ENCODE results near the gene BDH1. TPM values are rescaled to one million over a fixed set of nuclear protein-coding genes. Genes with fewer than 3 reads are reported as not detected.

The BDH1 gene
- total and polyA plus RNA-seq, 2 of the 13 experiments (the other 11 are each of a cell fraction or from before 2014, with no cell fraction given): 21.2 to 71.9 TPM

- TF ChIP-seq PAF1 (CRISPR knock-in tag; IDR thresholded peaks at IDR 0.05) (no peak), ZNF350 (CRISPR knock-in tag; IDR thresholded peaks at IDR 0.05; ENCODE audit: borderline replicate concordance, low read depth) (no peak), SALL1 (CRISPR knock-in tag; IDR thresholded peaks at IDR 0.05) (peak; percentile 78), MLLT10 (CRISPR knock-in tag; IDR thresholded peaks at IDR 0.05) (no peak), FOXM1 (CRISPR knock-in tag; IDR thresholded peaks at IDR 0.05) (no peak), ZIK1 (CRISPR knock-in tag; IDR thresholded peaks at IDR 0.05; ENCODE audit: borderline replicate concordance, low read depth) (no peak), TCF12 (IDR thresholded peaks at IDR 0.05) (no peak), TCF12 (CRISPR knock-in tag; IDR thresholded peaks at IDR 0.05) (no peak), ZNF672 (CRISPR knock-in tag; IDR thresholded peaks at IDR 0.05) (no peak), NR2C2 (CRISPR knock-in tag; IDR thresholded peaks at IDR 0.05; ENCODE audit: borderline replicate concordance) (no peak), IKZF4 (CRISPR knock-in tag; IDR thresholded peaks at IDR 0.05; ENCODE audit: borderline replicate concordance, low read depth, not compliant biosample characterization) (no peak), TSC22D2 (CRISPR knock-in tag; IDR thresholded peaks at IDR 0.05; ENCODE audit: borderline replicate concordance) (no peak), ZNF333 (CRISPR knock-in tag; IDR thresholded peaks at IDR 0.05; ENCODE audit: borderline replicate concordance) (no peak), MEF2D (CRISPR knock-in tag; IDR thresholded peaks at IDR 0.05) (no peak), BCL6 (CRISPR knock-in tag; IDR thresholded peaks at IDR 0.05) (peak; percentile 81), JUND (CRISPR knock-in tag; IDR thresholded peaks at IDR 0.05) (no peak), ATF7-NPFF (CRISPR knock-in tag; IDR thresholded peaks at IDR 0.05; ENCODE audit: low read depth) (no peak), ARNTL (CRISPR knock-in tag; IDR thresholded peaks at IDR 0.05) (no peak)
- TF ChIP-seq, protein P1, sequence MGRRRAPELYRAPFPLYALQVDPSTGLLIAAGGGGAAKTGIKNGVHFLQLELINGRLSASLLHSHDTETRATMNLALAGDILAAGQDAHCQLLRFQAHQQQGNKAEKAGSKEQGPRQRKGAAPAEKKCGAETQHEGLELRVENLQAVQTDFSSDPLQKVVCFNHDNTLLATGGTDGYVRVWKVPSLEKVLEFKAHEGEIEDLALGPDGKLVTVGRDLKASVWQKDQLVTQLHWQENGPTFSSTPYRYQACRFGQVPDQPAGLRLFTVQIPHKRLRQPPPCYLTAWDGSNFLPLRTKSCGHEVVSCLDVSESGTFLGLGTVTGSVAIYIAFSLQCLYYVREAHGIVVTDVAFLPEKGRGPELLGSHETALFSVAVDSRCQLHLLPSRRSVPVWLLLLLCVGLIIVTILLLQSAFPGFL (CRISPR knock-in tag; IDR thresholded peaks at IDR 0.05): no peak
- TF ChIP-seq, protein P2, sequence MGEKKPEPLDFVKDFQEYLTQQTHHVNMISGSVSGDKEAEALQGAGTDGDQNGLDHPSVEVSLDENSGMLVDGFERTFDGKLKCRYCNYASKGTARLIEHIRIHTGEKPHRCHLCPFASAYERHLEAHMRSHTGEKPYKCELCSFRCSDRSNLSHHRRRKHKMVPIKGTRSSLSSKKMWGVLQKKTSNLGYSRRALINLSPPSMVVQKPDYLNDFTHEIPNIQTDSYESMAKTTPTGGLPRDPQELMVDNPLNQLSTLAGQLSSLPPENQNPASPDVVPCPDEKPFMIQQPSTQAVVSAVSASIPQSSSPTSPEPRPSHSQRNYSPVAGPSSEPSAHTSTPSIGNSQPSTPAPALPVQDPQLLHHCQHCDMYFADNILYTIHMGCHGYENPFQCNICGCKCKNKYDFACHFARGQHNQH (CRISPR knock-in tag; IDR thresholded peaks at IDR 0.05): 0 out of 2 replicates have a peak, but pooled peaks have one; percentile 14
- TF ChIP-seq, protein P3, sequence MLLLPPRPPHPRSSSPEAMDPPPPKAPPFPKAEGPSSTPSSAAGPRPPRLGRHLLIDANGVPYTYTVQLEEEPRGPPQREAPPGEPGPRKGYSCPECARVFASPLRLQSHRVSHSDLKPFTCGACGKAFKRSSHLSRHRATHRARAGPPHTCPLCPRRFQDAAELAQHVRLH (CRISPR knock-in tag; IDR thresholded peaks at IDR 0.05; ENCODE audit: borderline replicate concordance, low read depth): no peak
- TF ChIP-seq, protein P4, sequence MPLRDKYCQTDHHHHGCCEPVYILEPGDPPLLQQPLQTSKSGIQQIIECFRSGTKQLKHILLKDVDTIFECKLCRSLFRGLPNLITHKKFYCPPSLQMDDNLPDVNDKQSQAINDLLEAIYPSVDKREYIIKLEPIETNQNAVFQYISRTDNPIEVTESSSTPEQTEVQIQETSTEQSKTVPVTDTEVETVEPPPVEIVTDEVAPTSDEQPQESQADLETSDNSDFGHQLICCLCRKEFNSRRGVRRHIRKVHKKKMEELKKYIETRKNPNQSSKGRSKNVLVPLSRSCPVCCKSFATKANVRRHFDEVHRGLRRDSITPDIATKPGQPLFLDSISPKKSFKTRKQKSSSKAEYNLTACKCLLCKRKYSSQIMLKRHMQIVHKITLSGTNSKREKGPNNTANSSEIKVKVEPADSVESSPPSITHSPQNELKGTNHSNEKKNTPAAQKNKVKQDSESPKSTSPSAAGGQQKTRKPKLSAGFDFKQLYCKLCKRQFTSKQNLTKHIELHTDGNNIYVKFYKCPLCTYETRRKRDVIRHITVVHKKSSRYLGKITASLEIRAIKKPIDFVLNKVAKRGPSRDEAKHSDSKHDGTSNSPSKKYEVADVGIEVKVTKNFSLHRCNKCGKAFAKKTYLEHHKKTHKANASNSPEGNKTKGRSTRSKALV (CRISPR knock-in tag; IDR thresholded peaks at IDR 0.05): no peak
Observed at GRCh38 chr3:197471221-197472010, 84.4 kb downstream of the BDH1 start (continued).
